HK-2 (cell line): ENCODE data around the gene ZPR1.
A peak's percentile ranks its signal among the peaks of the same experiment; 100 is the strongest.

Source experiments
- DNase-seq: peaks from one replicate; pipeline ENCODE4 v3.0.0-alpha.2; 2018; ENCODE audit not compliant: unreplicated experiment

Gene ZPR1

DNA sequence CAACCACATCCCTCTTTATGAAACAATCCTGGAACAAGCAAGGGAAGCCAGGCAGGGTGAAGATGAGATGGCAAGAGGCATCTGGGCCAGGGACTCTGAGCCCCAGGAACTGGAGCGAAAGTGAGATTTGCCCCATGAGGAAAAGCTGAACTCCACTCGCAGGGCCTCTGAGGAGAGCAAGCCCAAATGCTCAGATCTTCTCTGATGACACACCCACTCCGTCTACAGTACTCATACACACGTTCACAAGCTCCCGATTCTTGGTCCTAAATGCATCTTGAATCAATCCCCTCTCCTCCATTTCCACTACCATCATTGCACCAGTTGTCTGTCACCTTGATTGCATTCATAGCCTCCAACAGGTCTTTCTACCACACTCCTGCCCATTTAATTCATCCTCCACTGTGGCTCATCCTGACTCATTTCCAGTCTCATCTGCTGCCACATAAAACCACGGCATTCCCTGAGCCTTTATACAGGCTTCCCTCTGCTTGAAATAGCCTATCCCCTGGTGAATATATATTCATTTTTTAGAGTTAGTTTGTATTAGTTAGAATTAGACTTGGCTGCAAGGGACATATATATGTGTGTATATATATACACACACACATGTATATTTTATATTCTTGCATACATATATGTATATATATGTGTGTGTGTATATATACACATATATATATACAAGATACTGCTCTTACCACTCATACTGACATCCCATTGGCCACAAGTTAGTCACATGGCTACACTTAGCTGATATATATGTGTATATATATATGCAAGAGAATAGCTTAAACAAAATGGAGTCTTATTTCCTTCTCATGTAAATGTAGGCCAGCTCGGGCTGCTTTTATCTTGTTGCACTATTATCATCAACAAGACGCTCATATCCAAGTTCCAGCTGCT lies 5.3 kb upstream of the ZPR1 start:
- DNase-seq = no peak

DNA sequence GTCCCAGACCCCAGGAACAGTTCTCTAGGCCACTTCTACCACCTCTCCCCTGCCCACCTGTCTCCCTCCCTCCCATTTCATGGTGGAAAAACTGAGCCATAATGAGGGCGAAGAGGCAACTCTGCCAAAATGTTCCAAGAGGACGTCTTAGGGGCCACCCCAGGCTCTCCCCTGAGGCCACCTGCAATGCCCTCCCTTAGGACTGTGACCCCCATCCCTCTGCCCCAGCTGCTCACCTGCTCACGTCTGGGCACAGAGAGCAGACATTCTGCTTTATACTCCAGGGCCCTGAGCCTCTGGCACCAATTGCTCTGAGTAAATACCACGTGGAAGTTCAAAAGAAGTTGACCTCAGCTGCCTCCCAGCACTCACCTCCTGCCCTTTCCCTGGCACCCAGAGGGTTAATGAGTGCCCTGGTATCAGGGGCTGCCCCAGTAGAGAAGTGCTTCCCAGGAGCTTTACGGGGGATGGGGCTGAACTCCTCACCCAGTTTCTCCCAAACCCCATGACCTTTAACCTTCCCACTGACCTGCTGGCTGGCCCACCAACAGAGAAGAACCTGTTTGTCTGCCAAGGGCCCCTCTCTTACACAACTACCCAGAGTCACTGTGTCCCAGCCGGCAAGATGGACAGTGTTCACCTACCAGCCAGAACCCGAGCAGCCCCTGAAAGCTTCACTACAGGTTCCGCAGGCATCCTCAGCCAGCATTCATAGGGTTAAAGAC lies 4.5 kb upstream of the ZPR1 start:
- DNase-seq = no peak

GRCh38 chr11:116791813-116792143 lies 4.0 kb upstream of the ZPR1 start, which contains the start of gene APOA5:
TSS of gene APOA5 (minus strand) at chr11:116791879. CDS start at chr11:116791860, 19 bp downstream.
- no peak for DNase-seq

DNA sequence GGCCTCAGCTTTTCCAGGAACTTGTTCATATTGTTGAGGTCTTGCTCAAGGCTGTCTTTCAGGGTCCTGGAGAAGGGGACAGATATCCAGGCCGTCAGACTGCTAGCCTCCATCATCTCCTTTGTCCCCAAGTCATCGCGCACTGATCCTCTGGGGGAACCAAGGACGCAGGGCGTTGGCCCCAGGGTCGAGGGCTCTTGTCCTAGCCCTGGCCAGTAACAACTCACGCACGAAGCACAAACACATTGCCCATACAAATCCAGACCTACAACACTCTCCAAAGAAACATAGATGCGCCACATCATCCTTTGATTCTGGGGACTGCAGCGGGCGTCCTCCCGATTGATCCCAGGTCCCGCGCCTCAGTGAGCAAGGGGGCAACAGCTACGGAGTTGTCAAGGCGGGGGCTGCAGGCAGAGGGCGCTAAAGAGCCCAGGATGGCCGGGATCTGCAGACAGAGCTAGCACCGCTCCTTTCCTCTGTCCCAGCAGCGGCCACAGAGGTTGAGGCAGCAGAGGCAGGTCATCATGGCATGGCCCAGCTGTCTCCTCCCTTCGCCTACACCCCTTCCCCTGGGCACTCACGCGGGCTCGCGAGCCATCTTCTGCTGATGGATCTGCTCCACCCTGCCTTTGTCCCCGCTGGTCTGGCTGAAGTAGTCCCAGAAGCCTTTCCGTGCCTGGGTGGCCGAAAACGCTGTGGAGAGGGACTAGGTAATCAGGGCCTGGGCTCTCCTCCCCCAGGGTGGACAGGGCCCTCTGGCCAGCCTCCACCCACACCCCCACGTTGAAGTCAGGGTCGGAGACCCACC lies 3.4 kb upstream of the ZPR1 start:
- DNase-seq = peak; percentile 39

DNA sequence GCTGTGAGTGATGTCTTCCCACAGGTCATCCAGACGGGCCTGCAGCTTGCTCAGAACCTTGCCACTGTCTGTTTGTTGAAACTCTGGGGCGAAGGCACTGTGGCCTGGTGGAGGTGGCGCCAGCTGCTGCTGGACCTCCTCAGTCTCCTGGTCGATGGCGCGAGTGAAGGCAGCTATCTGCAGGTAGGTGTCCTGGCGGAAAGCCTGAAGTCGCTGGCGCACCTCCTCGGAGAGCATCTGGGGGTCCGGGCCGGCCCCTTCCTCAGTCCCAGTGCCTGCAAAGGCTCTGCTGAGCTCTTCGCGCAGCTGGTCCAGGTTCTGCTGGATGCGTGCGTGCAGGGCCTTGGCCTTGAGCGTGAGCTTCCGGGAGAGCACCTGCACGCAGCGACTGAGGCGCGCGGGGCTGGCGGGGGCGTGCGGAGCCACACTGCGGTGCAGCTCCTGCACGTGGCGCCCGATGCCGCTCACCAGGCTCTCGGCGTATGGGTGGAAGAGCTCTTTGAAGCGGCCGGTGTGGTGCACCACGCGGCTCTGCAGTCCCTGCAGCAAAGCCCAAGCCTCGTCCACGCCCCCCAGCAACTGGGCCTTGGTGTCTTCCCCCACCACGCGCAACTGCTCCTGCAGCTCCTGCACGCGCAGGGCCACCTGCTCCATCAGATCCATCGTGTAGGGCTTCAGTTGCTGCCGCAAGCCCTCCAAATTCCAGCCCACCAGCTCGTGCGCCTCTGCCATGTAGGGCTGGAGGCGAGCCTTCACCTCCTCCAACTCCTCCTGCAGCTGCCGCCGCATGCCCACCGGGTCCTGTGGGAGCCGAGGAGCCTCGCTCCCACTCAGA lies 2.6 kb upstream of the ZPR1 start:
- no peak for DNase-seq

- DNase-seq = no peak
Observed at GRCh38 chr11:116788975-116789374, 1.2 kb upstream of the ZPR1 start.

GRCh38 chr11:116788534-116788933 lies 711 bp upstream of the ZPR1 start:
- no peak for DNase-seq

- no peak for DNase-seq
Observed at GRCh38 chr11:116787436-116787785, 412 bp downstream of the ZPR1 start.

GRCh38 chr11:116786966-116787365 lies 857 bp downstream of the ZPR1 start:
- DNase-seq = no peak

GRCh38 chr11:116786326-116786725 lies 1.5 kb downstream of the ZPR1 start:
- no peak for DNase-seq

GRCh38 chr11:116782728-116783127 lies 5.1 kb downstream of the ZPR1 start:
- DNase-seq = no peak

GRCh38 chr11:116778556-116778955 lies 9.3 kb downstream of the ZPR1 start:
- no peak for DNase-seq

GRCh38 chr11:116777056-116777455 lies 10.8 kb downstream of the ZPR1 start:
- DNase-seq = no peak

DNA sequence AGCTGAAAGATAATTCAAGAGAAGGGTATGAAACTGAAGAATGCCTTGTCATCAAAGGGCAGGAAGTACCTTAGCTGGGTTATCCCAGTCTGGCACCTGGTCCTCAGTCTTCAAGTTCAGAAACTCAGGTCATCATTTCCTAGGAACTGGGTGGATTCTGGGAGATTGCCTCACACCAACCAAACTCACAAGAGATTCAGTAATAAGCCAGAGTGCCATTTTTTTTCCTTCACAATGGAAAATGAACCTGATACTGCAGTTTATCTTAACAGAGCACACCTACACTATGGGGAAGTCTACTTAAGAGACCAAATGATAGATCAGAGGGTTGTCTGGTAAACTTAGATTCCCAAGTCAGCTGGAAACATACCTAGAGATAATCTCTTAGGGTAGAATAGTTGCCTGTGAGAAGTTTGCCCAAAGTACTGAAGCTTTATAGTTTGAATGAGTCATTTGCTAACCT lies 11.3 kb downstream of the ZPR1 start:
- no peak for DNase-seq

GRCh38 chr11:116775975-116776374 lies 11.8 kb downstream of the ZPR1 start:
- DNase-seq = no peak

GRCh38 chr11:116774661-116775060 lies 13.2 kb downstream of the ZPR1 start:
- DNase-seq = no peak

DNA sequence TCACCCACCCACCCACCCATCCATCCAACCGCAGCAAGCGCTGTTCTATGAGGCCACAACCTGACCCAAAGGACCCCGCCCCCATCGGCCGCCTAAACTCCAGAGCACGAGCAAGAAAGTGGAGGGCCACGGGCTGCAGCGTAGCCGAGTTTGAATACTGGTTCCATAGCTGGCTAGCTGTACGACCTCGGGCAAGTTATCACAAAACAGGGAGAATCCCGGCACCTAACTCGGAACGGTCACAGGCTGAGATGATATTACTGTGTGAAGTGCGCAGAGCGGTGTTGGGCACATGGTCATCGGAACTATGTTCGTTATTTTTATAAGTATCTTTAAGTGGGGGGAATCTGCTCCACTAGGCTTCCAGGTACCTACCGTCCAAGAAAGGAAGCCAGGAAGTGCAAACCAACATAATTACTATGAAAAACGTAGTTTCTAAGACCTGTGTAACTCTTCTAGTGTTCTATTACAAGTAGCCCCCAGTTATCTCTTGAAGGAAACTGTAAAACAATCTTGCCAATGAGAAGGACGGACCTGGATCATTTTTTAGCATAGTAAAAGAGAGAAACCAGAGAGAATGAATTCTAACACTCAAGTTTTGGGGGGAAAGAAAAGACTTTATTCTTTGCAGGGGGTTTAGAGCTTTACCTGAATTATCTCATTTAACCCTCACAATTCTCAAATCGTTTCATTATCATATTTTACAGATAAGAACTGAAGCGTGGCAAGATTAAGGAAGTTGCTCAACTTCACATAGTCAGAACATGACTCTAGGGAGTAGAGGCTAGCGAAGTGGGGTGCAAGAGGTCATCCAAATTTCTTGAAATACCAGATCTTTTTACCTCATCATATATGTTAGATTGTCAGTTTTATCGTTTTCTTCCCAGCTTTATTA lies 14.4 kb downstream of the ZPR1 start:
- DNase-seq = no peak

GRCh38 chr11:116772443-116773202 lies 15.2 kb downstream of the ZPR1 start, which contains the start of gene BUD13:
TSS of gene BUD13 (minus strand) at chr11:116772987. CDS start at chr11:116772964, 23 bp downstream.
- DNase-seq = peak; percentile 82

DNA sequence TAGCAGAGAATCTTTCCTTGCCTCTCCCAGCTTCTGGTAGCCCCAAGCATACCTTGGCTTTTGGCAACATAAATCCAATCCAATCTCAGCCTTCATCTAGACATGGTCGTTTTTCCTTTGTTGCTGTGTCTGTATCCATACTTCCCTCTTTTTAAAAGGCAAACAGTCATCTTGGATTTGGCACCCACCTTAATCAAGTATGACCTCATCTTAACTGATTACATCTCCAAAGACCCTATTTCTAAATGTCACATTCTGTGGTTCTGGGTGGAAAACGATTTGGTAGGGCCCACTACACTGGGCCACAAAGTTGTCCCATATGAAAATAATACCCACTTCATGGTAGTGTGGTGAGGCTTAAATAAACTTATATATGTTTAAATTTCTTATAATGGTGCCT lies 15.9 kb downstream of the ZPR1 start:
- DNase-seq = no peak
